Activated naive CD8-positive, alpha-beta T cell treated with anti-CD3 and anti-CD28 coated beads for 36 hours (primary cell): ENCODE measurements around the gene RERE. TPM values are rescaled to one million over a fixed set of nuclear protein-coding genes. Genes with fewer than 3 reads are reported as not detected.
"Not testable (repeated sequence)": the region's sequence is repeated elsewhere in the genome, so short reads cannot be mapped to it uniquely, and the experiment has no call there.

Experiments
- DNase-seq: peaks from one replicate; pipeline ENCODE4 v3.0.0; 2021
- H3K27ac Mint-ChIP-seq: one replicate; pipeline ENCODE4 v1.8.0; 2022; ENCODE audit warnings: mild to moderate bottlenecking, moderate library complexity, mixed read lengths
- H3K27me3 Mint-ChIP-seq: one replicate; pipeline ENCODE4 v1.8.0; 2022; ENCODE audit warnings: mild to moderate bottlenecking, mixed read lengths
- H3K36me3 Mint-ChIP-seq: one replicate; pipeline ENCODE4 v1.8.0; 2021; ENCODE audit warnings: mild to moderate bottlenecking, mixed read lengths
- H3K4me1 Mint-ChIP-seq: one replicate; pipeline ENCODE4 v1.8.0; 2021; ENCODE audit warnings: mixed read lengths
- H3K4me3 Mint-ChIP-seq: one replicate; pipeline ENCODE4 v1.8.0; 2022; ENCODE audit warnings: mild to moderate bottlenecking, moderate library complexity, mixed read lengths
- H3K9me3 Mint-ChIP-seq: one replicate; pipeline ENCODE4 v1.8.0; 2022; ENCODE audit warnings: mixed read lengths
- total RNA-seq, 2 experiments: library from RNA; stranded (reverse); gene quantifications; one replicate each; pipeline ENCODE4 v1.2.3, GENCODE V29; 2021

The RERE gene
- total RNA-seq, 2 experiments from 2014 or later: 36.8 to 39.6 TPM

- no peak overlapping the region for H3K27ac Mint-ChIP-seq
- peaks cover 2% of the 10 kb centered on the region for H3K9me3 Mint-ChIP-seq
- peaks cover 18% of the 10 kb centered on the region for H3K4me1 Mint-ChIP-seq
- DNase-seq: no peak
- H3K36me3 Mint-ChIP-seq: peaks cover 8% of the 10 kb centered on the region
- no peak overlapping the region for H3K4me3 Mint-ChIP-seq
- peaks cover 5% of the 10 kb centered on the region for H3K27me3 Mint-ChIP-seq
Observed at GRCh38 chr1:8711873-8712412, 105.5 kb downstream of the RERE start.

GRCh38 chr1:8711151-8711550 lies 106.3 kb downstream of the RERE start:
- DNase-seq: no peak
- Mint-ChIP-seq H3K27ac (no peak overlapping the region), H3K27me3 (peaks cover 9% of the 10 kb centered on the region), H3K4me3 (no peak overlapping the region), H3K36me3 (peaks cover 8% of the 10 kb centered on the region), H3K4me1 (peaks cover 18% of the 10 kb centered on the region), H3K9me3 (peaks cover 2% of the 10 kb centered on the region)

- peaks cover 20% of the 10 kb centered on the region for H3K4me1 Mint-ChIP-seq
- peaks cover 35% of the 10 kb centered on the region for H3K27me3 Mint-ChIP-seq
- no peak overlapping the region for H3K4me3 Mint-ChIP-seq
- no peak for DNase-seq
- peaks cover 4% of the 10 kb centered on the region for H3K36me3 Mint-ChIP-seq
- H3K9me3 Mint-ChIP-seq: peaks cover 2% of the 10 kb centered on the region
- H3K27ac Mint-ChIP-seq: no peak overlapping the region
Observed at GRCh38 chr1:8708259-8708658, 109.2 kb downstream of the RERE start.

- DNase-seq: no peak
- peaks cover 4% of the 10 kb centered on the region for H3K36me3 Mint-ChIP-seq
- H3K4me3 Mint-ChIP-seq: no peak overlapping the region
- no peak overlapping the region for H3K27ac Mint-ChIP-seq
- peaks cover 40% of the 10 kb centered on the region for H3K27me3 Mint-ChIP-seq
- peaks cover 2% of the 10 kb centered on the region for H3K9me3 Mint-ChIP-seq
- H3K4me1 Mint-ChIP-seq: peaks cover 15% of the 10 kb centered on the region
Observed at GRCh38 chr1:8706995-8707396, 110.4 kb downstream of the RERE start.

GRCh38 chr1:8706291-8706690 lies 111.1 kb downstream of the RERE start:
- no peak overlapping the region for H3K27ac Mint-ChIP-seq
- H3K9me3 Mint-ChIP-seq: peaks cover 2% of the 10 kb centered on the region
- H3K4me3 Mint-ChIP-seq: no peak overlapping the region
- H3K27me3 Mint-ChIP-seq: peaks cover 45% of the 10 kb centered on the region
- DNase-seq: no peak
- peaks cover 18% of the 10 kb centered on the region for H3K4me1 Mint-ChIP-seq
- peaks cover 4% of the 10 kb centered on the region for H3K36me3 Mint-ChIP-seq

- Mint-ChIP-seq H3K4me1 (peaks cover 24% of the 10 kb centered on the region), H3K36me3 (peaks cover 4% of the 10 kb centered on the region), H3K9me3 (peaks cover 2% of the 10 kb centered on the region), H3K27ac (no peak overlapping the region), H3K4me3 (no peak overlapping the region), H3K27me3 (peaks cover 45% of the 10 kb centered on the region)
- DNase-seq: no peak
Observed at GRCh38 chr1:8704866-8705506, 112.5 kb downstream of the RERE start.

- Mint-ChIP-seq H3K27me3 (peaks cover 40% of the 10 kb centered on the region), H3K4me3 (peak overlapping the region; percentile 85), H3K27ac (peak overlapping the region; percentile 13), H3K9me3 (no peaks in the 10 kb centered on the region), H3K4me1 (peaks cover 24% of the 10 kb centered on the region), H3K36me3 (no peaks in the 10 kb centered on the region)
- peak; percentile 83 for DNase-seq
Observed at GRCh38 chr1:8702850-8703810, 114.3 kb downstream of the RERE start.

GRCh38 chr1:8702472-8702849 lies 115.0 kb downstream of the RERE start:
- H3K36me3 Mint-ChIP-seq: no peaks in the 10 kb centered on the region
- peak overlapping the region; percentile 77 for H3K4me3 Mint-ChIP-seq
- no peak for DNase-seq

GRCh38 chr1:8701794-8702471 lies 115.5 kb downstream of the RERE start:
- DNase-seq: no peak
- Mint-ChIP-seq H3K4me3 (peak overlapping the region; percentile 77), H3K27me3 (peaks cover 40% of the 10 kb centered on the region), H3K9me3 (no peaks in the 10 kb centered on the region), H3K36me3 (no peaks in the 10 kb centered on the region), H3K27ac (peak overlapping the region; percentile 84), H3K4me1 (peaks cover 24% of the 10 kb centered on the region)

More at GRCh38 chr1:8702472-8702849, 115.0 kb downstream of the RERE start:
- peak overlapping the region; percentile 84 for H3K27ac Mint-ChIP-seq
- H3K27me3 Mint-ChIP-seq: peaks cover 40% of the 10 kb centered on the region
- H3K9me3 Mint-ChIP-seq: no peaks in the 10 kb centered on the region
- H3K4me1 Mint-ChIP-seq: peaks cover 24% of the 10 kb centered on the region

GRCh38 chr1:8699679-8700078 lies 117.8 kb downstream of the RERE start:
- Mint-ChIP-seq H3K27me3 (peaks cover 23% of the 10 kb centered on the region), H3K36me3 (no peaks in the 10 kb centered on the region), H3K9me3 (no peaks in the 10 kb centered on the region), H3K4me3 (no peak overlapping the region), H3K27ac (no peak overlapping the region), H3K4me1 (peaks cover 26% of the 10 kb centered on the region)
- DNase-seq: no peak

GRCh38 chr1:8698937-8699447 lies 118.4 kb downstream of the RERE start:
- no peak overlapping the region for H3K27ac Mint-ChIP-seq
- H3K4me1 Mint-ChIP-seq: peaks cover 26% of the 10 kb centered on the region
- H3K36me3 Mint-ChIP-seq: no peaks in the 10 kb centered on the region
- no peak overlapping the region for H3K4me3 Mint-ChIP-seq
- H3K27me3 Mint-ChIP-seq: peaks cover 17% of the 10 kb centered on the region
- H3K9me3 Mint-ChIP-seq: no peaks in the 10 kb centered on the region
- no peak for DNase-seq

- H3K4me3 Mint-ChIP-seq: no peak overlapping the region
- H3K27ac Mint-ChIP-seq: no peak overlapping the region
- no peaks in the 10 kb centered on the region for H3K36me3 Mint-ChIP-seq
- H3K4me1 Mint-ChIP-seq: peaks cover 21% of the 10 kb centered on the region
- DNase-seq: no peak
- peaks cover 10% of the 10 kb centered on the region for H3K27me3 Mint-ChIP-seq
- H3K9me3 Mint-ChIP-seq: no peaks in the 10 kb centered on the region
Observed at GRCh38 chr1:8698012-8698630, 119.3 kb downstream of the RERE start.

- H3K27me3 Mint-ChIP-seq, H3K4me3 Mint-ChIP-seq, H3K36me3 Mint-ChIP-seq, DNase-seq, H3K9me3 Mint-ChIP-seq, H3K27ac Mint-ChIP-seq, H3K4me1 Mint-ChIP-seq: not testable (repeated sequence)
Observed at GRCh38 chr1:8695442-8695841, 122.0 kb downstream of the RERE start.

- no peak for DNase-seq
- Mint-ChIP-seq H3K4me1 (peaks cover 14% of the 10 kb centered on the region), H3K36me3 (peaks cover 2% of the 10 kb centered on the region), H3K27me3 (no peaks in the 10 kb centered on the region), H3K27ac (no peak overlapping the region), H3K9me3 (no peaks in the 10 kb centered on the region), H3K4me3 (no peak overlapping the region)
Observed at GRCh38 chr1:8693107-8693506, 124.3 kb downstream of the RERE start.
